Erythroblast (primary cell): ENCODE data around the gene COA8.

Experiments
- GATA1 ChIP-seq: IDR thresholded peaks from 2 replicates; pipeline ENCODE4 v1.6.1; 2011; ENCODE audit warnings: low read depth, mild to moderate bottlenecking, control low read depth, low read length, moderate library complexity
- POLR2A ChIP-seq: IDR thresholded peaks from 2 replicates; pipeline ENCODE4 v1.6.1; 2011; ENCODE audit warnings: mild to moderate bottlenecking, low read length

- TF ChIP-seq GATA1 (no peak), POLR2A (no peak)
Observed at GRCh38 chr14:103556946-103557758, 5.6 kb upstream of the COA8 start.
